ENCODE data around the gene PIEZO1. TPM values are rescaled to one million over a fixed set of nuclear protein-coding genes. Genes with fewer than 3 reads are reported as not detected.

The PIEZO1 gene
- polyA plus RNA-seq, 4 donors = 25.6 to 46.9 (median 36.0) TPM

DNA sequence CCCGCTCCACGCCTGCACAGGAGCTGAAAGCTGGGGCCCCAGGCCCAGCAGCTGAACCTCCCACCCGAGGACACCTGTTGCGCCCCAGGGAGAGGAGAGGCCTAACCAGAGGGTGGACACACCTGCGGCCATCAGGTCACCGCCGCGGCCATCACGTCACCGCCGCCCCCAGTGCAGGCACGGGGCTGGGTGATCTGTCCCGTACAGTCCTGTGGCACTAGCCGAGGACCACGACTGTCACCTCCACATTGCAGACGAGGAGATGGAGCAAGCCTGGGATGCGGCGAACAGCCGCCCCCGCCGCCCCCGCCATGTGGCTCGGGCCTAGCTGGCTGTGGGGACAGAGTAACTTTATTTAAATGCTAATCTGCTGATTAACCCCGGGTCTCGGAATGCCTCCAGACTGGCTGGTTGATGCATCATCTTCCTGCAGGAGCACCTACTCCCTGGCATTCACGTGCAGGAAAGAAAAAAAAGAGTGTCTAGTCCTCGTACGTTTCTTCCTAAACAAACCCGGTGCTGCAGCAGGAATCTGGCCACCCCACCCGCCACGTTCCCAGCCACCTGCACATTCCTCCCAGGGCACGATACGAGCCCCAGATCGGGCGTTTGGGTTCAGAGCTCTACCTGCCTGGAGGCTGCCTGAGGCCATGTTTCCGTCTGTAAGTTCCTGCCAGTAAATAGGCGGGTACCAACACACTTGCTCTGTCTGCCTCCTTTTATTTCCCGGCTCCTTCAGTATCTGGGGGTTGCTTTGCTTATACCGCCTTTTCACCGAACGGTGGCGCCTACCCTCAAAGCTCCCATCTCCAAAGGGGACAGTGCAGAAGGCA, 29.9 kb downstream of the PIEZO1 start:
- no peak for DNase-seq (ENCODE audit: low read depth in 4 of 4, low spot score in 3 of 4)

DNA sequence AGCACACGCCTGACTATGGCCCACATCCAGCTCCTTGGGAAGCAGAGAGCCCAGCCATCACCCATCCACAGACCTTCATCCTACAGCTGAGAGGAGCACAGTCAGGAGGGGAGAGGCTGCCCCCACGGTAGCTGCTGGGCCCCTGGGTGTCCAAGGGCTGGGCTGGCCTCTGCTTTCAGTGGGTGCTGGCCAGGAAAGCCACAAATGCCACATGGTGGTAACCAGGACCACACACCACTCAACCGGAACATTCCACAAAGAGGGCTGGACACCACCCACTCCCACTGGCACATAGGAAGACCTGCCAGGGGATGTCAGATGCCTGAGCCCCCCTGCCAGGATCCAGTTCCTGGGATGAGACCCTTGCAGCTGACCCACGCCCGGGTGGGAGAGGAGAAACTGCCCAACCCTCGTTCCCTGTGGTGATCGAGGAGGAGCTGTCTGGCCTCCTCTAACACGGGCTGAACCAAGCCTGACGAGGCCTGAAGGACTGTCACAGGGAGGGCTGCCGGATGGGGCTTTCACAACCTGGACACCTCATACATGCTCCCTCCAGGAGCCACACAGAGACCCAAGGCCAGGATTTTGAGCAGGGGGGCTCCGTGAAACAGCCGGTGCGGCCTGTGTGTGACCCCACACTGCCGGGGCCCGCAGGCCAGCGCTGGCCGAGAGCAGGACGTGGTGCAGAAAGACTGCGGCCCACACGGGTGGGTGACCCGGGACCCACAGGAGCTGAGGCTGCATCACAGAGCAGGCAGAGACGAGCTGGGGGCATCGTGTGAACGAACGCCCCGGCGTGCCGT, 30.7 kb downstream of the PIEZO1 start:
- DNase-seq (ENCODE audit: low read depth in 4 of 4, low spot score in 3 of 4) = no peak

DNA sequence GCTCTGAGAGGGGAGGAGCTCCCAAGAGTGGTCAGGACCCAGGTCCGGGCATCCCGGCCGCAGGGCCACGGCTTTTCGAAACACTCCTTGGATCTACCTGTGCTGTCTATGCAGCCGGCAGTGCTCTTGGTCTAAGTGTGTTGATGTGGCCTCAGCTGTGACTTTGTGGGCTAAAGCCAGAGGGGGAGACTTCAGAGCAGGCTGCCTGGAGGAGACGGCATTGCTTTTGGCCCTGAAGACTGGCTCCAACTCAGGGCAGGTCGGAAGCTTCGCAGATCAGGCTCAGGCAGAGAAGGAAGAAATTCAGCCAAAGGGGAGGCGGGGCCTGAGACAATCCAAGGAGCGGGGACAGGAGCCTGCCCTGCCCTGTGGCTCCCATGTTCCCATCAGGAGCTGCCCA, 31.4 kb downstream of the PIEZO1 start:
- DNase-seq (ENCODE audit: low read depth in 4 of 4, low spot score in 3 of 4) = no peak

DNA sequence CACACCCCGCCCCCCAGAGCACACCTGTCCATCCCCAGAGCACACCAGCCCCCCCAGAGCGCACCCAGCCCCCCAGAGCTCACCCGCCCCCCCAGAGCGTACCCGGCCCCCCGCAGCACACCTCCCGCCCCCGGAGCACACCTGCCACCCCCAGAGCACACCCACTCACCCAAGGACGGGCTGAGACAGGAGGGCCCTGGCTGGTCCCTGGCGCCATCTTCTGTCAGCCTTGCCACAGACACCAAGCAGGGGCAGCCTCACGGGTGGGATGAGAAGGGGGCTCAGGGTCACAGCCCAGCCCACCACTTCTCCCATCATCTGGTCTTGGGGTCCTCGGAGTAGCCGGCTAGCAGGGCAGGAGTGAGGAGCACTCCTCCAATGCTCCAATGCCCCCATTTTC, 31.8 kb downstream of the PIEZO1 start:
- DNase-seq (ENCODE audit: low read depth in 4 of 4, low spot score in 3 of 4) = no peak

DNA sequence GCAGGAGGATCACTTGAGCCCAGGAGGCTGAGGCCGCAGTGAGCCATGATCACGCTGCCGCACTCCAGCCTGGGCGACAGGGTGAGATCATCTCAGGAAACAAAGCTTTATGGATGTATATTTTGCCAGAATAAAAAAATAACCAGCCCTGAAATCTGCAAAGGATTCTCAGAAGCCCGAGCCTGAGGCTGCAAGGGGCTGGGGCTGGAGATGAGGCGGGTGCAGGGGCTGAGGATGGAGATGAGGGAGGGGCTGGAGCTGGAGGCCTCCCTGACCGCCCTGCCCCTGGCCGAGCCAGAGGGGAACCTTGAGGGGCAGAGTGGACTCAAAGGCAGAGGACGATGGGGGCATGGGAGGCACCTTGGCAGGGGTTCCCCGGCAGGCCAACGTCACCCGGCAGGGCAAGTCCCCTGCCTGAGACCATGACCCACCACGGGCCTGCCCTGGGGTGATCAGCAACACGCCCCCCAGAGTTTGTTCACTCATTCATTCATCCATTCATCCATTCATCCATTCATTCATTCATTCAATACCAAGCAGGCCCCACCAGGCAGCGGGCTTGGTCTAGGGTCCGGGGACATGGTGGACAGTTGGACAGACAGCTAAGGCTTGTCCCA, 32.5 kb downstream of the PIEZO1 start:
- DNase-seq (ENCODE audit: low read depth in 4 of 4, low spot score in 3 of 4) = no peak

DNA sequence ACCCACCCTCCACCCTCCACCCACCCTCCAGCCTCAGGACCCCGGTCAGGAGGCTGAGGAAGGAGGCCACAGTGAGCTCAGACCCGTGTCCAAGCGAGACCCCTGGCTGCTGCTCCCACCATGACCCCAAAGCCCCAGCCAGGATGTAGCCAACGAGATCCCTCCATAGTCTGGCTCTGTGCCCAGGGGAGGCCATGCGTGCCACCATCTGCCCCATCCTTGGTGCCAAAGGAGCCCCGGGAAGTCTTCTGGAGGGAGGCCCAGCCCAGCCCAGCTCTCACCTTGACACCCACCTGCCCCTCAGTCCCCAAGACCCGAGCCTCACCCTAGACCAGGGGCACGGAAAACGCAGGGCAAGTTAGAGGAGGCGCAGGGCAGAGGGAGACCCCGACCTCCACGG, 34.2 kb downstream of the PIEZO1 start:
- no peak for DNase-seq (ENCODE audit: low read depth in 4 of 4, low spot score in 3 of 4)

DNA sequence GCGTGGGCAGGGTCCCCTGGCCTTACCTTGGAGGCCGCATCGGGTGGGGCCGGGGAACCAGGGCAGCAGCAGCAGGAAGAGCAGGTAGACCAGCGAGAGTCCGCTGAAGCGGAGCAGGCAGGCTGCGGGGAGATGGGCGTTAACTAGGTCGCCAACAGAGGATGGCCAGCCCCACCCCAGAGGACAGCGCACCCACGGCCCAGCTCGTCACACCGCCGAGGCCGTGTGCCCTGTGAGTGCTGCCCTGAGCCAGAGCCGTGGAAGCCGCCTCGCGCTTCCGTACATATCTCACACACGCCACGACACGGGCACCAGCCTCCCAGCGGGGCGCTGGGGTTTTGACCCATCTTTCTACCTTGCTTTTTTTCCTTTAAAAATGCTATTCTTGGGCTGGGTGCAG, 35.7 kb downstream of the PIEZO1 start:
- no peak for DNase-seq (ENCODE audit: low read depth in 4 of 4, low spot score in 3 of 4)

DNA sequence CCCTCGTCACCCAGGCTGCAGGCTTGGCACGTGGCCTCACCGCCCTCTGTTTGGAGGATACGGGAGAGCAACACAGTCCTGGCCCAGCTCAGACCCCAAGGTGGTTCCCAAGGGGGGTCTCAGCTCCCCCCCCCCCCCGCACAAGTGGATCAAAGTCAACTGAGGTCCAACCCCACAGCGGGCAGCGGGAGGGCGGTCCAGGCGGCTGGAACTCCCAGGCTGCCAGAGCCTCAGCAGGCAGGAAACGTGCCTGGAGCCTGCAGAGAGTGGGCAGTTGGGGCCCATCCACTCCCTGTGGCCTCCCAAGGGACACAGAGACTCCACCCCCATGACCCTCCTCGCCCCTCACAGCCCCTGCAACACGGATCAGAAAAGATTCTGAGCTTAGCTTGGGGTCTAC, 36.7 kb downstream of the PIEZO1 start:
- DNase-seq (ENCODE audit: low read depth in 4 of 4, low spot score in 3 of 4) = no peak

DNA sequence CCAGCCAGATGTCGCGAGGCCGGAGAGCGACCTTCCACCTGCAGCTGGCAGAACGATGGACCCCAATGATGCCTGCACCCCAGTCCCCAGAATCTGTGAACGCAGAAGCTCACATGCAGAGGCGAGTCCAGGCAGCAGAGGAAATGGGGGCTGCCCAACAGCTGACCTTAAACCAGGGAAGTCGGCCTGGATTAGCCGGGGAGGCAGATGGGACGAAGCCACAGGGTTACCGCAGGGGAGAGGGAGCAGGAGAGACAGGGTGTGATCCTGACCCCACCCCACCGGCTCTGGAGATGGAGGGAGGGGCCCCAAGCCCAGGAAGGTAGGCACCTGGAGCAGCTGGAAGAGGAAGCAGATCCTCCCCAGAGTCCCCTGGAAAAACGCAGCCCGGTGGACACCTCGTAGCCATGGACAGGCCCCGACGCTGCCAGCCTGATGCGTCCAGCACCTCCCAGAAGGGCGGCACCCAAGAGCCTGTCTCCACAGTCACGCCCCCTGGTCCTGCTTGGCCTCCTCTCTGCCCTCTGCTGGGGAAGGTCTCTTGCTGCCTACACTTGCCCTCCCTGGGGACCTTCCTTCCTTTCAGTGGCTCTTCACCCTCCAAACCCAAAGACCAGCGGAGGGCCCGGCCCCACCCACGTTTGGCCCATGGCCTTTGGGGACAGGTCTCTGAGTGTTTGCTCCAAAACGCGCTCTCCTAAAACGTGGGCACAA, 37.3 kb downstream of the PIEZO1 start:
- DNase-seq (ENCODE audit: low read depth in 4 of 4, low spot score in 3 of 4) = no peak

DNA sequence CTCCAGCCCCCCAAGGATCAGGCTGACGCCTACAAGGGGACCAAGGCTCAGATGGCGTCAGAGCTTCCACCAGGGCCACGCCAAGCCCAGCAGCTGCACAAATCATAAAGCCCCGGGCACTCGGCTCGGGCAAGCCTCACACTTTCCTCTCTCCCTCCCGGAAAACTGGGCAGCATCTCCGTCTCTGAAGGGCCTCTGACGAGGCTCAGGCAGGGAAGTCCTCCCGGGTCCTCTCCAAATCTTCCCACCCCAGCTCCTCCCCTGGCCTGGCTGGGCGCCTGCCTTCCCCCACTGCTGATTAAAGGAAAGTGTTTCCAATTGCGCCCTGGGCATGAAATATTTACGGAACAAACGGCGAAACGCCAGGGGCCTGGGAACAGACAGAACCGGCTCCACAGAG, 38.5 kb downstream of the PIEZO1 start:
- no peak for DNase-seq (ENCODE audit: low read depth in 4 of 4, low spot score in 3 of 4)

DNA sequence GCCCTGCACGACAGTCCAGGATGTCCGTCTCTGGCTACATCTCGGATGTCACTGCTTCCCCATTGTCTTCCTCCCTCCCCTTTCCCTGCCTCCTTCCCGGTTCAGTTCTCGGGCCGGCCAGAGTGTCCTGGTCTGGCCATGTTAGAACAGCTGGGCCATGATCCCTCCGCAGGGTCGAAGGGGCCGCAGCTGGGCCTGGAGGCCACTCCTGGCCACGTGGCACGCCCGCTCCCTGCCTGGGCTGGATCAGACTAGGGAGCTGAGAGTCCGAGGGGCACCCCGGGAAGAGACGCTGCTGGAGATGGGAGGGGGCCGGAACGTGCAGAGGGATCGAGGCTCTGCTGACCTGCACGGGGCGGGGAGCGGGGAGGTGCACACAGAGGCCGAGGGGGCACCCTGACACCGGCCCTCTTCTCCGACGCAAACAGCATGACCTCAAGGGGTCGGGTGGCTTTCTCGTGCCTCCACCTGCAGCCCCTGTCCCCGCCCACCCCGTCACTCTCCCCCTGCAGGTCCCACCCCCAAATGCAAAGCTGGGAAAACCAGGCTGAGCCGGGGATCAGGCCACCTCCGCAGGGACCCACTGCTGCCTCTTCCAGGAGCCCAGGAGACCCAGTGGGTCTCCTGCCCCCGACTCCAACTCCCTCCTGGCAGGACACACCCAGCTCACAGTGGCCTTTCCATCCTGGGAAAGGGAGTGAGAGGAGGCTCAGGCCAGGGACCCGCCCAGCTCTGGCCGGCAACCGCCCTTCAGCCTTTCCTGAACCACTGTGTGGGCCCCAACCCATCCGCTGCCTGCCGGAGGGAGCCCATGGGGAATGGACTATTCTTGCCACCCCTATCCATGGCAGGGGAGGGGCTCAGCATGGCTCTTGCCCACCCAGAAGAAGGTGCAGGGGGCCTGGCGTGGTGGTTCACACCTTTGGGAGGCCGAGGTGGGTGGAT, 40.2 kb downstream of the PIEZO1 start:
- DNase-seq (ENCODE audit: low read depth in 4 of 4, low spot score in 3 of 4) = no peak

DNA sequence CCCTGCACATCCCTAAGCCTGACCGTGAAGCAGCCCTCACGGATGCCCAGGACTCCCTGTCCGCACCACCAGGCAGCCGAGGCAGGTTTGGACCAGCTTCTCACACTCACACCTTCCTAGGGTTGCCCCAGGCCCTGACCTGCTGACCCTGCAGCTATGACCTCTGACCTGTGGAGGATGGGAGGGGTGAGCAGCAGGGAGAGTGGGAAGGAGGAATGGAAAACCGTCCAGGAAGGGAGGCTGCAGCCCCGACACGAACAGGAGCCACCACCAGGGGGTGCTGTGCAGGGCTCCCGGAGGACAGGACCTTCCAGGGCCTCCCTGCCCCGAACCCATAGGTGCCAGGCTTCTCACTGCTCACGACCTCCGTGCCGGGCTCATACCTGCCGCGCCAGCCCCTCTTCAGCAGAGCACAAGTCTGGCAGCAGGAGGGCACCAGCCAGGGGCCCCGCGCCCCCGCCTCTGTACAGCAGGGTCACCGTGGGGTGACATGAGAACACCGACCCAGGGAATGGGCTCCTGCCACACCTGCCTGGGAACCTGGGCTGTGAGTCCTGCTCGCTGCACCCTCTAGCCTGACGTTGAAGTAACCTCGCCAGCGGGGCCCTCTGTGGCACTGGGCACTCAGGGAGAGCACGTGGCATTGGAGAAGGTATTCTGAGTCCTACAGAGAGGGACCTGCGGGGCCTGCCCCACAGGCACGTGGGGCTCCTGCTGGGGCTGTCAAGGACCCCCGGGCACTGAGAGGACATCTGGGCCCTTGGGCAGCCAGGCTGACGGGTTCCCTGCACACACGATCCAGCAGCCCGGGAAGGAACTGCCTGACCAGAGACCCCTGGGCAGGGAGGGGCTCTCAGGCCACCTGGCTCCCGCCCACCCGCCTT, 41.1 kb downstream of the PIEZO1 start:
- DNase-seq (ENCODE audit: low read depth in 4 of 4, low spot score in 3 of 4) = no peak

DNA sequence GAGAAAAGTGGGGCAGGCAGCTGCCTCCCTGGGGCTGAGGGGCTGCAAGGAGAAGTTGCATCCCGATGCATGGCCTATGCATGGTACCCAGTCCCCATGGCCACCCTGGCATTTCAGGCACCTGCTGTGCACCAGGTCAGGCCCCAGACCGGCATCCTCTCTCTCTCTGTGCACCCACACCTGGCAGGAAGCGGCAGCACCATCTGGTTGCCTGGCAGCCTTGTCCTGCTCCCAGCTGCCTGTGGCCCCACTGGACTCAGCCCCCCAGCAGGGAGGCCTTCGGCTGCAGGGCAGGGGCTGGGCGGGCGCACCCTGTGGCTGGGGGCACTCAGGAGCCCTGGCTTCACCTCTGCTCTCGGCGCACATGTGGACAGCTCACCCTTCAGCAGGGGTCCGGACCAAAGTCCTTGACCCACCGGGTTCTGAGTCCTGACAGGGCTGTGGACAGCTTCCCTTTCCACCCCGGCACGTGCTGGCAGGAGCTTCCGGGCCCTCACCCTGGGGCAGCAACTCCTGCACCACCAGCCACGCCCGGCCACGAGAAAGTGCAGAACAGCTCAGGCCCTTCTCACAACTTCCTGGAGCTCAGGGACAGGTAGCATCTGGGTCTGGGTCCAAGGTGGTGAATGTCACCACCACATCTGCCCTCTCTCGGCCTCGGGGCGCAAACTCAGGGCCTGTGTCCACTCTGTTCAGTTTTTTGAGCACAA, 42.0 kb downstream of the PIEZO1 start:
- no peak for DNase-seq (ENCODE audit: low read depth in 4 of 4, low spot score in 3 of 4)

DNA sequence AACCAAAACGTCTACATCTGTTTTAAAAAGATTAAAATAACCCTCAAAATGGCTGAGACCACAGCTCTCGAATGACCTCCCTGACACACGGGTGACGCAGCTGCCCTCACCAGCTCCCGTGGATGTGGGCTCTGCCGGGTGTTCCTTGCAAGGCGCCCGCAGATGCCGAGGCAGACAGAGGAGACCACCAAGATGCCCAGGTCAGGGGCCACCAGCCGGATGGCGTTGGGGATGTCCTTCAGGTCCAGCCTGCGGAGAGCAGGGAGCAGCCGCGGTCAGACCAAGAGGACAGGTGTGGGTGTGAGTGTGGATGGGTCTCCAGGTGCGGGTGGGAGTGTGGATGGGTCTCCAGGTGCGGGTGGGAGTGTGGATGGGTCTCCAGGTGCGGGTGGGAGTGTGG, 43.7 kb downstream of the PIEZO1 start:
- DNase-seq (ENCODE audit: low read depth in 4 of 4, low spot score in 3 of 4) = no peak

DNA sequence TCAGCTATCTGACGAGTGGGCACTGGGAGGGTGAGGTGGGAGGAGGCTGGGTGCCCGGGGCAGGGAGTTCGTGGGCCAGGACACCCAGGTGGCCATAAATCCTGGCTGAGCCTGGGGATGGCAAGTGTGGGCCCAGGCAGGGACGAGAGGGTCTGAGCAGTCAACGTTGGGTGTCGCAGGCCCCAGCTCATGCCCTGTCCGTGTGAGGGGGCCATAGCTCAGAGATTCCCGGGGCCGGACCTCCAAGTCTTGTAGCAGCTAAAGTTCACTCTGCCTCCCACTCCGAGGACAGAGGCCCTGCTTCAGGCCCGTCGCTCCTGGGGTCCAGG, 44.3 kb downstream of the PIEZO1 start:
- DNase-seq (ENCODE audit: low read depth in 4 of 4, low spot score in 3 of 4) = no peak

DNA sequence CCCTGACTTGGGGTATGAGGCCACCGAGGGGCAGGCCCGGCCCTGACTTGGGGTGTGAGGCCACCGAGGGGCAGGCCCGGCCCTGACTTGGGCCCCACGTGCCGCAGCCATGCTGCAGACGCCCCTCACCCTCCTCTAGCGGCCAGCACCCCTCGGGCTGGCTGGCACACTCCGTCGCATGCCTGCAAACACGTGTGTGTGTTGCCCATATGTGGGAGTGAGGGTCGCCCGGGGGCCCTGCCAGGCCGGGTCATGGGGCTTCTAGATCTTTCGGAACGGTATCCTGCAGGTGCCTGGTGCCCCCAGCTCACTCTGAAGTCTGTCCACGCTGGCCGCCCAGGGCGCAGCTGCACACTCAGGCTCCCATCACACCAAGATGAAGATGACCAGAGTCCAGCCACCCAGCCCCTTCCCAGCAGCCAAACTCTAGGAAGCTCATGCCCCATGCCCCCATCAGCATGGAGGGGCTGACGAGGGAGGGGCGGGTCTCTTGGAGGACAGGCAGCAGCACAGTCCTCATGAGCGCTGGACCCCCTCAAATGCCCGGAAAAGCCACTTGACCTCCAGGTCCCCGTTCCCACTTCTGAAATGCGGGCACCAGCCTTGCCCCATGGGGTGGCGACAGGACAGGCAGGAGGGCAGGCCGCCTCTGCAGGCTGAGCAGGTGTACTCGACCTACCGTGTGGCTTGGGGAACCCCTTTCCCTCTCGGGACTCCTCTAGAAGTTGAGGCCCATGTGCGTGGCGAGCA, 44.9 kb downstream of the PIEZO1 start:
- DNase-seq (ENCODE audit: low read depth in 4 of 4, low spot score in 3 of 4) = no peak

DNA sequence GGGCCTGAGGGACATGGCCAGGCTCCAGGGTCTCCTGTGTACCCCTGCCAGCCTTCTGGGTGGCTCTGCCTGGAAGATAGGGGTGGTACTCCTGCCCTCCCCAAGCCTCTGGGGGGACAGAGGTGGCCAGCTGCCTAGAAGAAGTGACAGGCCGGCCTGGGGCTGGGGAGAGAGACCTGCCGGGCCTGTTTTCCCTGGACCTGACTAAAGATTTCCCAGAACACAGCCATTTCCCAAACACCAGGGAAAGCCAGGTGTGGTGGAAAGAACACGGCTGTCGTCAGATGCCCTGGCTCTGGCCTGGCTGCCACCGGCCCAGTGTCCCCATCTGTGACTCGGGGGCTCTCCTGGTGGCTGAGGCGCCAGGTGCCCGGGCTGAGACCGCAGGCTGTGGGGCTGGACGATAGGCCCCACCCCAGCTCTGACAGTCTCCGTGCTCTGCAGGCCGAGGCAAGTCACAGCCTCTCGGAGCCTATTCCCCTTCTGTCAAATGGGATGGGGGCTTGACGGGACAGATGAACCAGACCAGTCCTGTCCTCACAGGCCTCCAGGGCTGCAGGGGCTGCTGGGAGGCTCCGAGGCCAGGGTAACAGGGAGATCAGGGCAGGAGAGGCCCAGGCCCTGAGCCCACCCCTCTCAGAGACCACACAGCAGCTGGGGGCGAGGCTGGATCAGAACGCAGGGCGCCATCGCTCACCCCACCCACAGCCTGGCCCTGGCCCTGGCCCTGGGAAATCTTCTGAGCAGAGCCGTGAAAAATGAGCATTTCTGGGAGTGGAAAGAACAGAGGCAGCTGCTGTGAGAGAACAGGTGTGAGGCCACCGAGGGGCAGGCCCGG, 45.7 kb downstream of the PIEZO1 start:
- no peak for DNase-seq (ENCODE audit: low read depth in 4 of 4, low spot score in 3 of 4)

Data from left renal pelvis (tissue), 4 donors.